GM18505 (cell line): ENCODE data around the gene STPG2.

ENCODE experiments used
- ATAC-seq: cut with Tn5 transposase; IDR thresholded peaks from one replicate; pipeline ENCODE4 v1.9.1; 2021; ENCODE audit not compliant: unreplicated experiment
- POLR2A ChIP-seq: IDR thresholded peaks from 4 replicates; pipeline ENCODE4 v1.6.1; 2011; ENCODE audit warnings: borderline replicate concordance; ENCODE audit not compliant: insufficient read depth, insufficient read length; ENCODE audit errors: extremely low read depth

STPG2 gene

DNA sequence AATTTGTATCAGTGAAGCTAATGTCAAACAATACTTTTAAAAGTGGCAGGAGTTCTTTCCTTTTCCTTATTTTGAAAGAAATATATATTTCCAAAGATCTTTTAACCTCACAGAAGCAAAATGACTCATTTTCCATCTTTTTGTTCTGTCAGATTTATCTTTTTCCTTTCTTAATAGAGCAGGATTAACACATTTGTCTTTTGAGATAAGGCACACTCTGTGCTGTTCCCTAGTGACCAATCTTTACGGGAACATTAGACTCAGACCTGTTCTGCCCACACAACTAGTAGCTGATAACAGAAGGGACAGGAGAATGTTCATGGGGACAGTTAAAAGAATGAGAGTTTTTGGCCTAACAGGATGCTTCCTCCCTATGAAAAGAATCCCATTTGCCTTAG is 381.2 kb downstream of the STPG2 start:
- no peak for TF ChIP-seq POLR2A
- ATAC-seq: no peak

DNA sequence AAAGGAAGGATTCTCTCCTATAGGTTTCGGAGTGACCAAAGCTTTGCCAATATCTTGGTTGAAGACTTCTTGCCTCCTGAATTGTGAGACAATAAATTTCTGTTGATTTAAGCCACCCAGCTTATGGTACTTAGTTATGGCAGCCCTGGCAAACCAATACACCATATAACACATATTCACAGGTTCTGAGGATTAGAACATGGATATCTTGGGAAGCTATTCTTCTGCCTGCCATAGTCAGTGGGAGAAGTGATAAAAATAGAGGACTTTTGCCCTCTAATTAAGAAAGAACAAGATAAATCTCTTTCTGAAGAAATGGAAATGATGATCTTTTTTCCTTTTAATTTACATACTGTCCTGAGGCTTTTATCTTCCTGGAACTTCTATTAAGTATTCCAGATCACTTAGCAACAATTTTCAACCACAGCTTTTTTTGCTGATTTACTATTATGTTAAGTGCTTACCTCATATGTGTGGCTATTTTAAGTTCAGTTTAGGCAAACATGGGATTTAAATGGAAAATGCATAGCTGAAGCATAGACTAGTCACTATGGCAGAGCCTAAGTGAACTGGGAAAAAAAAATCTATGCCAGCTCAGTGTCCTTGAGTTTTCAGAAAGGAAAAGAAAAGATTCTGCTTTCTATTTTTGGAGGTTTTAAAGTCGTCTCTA is 381.7 kb downstream of the STPG2 start:
- no peak for ATAC-seq
- no peak for TF ChIP-seq POLR2A

DNA sequence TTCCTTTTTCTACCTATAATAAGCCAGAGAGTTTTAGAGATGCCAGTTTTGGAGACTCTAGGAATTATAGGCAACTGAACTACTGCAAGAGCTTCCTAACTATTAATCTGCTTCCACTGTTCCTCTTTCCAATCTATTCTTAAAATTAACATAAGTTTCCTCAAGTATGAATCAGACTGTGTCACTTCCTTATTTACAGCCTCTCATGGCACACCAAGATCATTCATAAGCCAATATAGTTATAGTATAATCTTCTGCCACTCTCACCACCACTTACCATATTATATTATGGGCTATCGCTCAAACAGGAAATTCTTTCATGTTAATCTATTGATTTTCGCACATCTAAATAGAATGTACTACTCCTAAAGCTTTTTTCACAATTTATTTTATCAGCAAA is 383.5 kb downstream of the STPG2 start:
- no peak for TF ChIP-seq POLR2A

DNA sequence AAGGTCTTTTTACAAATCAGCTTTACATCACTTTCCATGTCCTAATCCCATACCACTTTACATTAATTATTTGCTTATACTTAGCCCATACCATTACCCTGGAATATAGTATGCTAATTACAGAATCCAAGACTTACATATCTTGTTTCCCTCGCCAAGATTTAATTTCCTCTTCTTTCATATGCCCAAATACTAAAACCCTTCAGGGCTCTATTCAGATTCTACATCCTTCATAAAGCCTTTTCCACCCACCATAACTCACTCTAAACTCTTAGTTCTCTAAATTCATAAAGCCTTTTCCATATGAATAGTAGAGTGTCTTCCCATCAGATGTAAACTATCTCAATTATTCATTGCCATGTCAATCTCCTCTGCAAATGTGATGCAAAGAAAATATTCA is 390.7 kb downstream of the STPG2 start:
- no peak for ATAC-seq
- no peak for TF ChIP-seq POLR2A

More for the DNA sequence above, 383.5 kb downstream of the STPG2 start:
- no peak for ATAC-seq

DNA sequence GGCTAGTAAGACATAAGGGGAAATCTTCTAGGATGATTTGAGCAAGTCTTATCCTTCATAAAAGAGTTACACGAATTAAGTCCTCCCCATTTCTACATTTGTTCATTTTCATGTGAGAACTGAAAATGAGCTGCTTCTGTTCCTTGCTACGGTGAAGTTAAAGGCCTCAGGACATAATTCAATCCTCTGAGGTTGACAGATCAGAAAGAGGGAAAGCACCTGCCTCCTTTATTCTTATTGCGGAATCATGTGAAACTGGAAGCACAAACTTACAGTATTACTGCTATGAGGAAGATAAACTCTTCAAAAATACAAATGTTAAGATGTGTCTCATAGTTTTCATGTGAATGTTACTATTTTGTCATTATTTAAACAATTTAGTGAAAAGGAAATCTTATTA is 395.3 kb downstream of the STPG2 start:
- ATAC-seq: no peak
- TF ChIP-seq POLR2A: no peak

DNA sequence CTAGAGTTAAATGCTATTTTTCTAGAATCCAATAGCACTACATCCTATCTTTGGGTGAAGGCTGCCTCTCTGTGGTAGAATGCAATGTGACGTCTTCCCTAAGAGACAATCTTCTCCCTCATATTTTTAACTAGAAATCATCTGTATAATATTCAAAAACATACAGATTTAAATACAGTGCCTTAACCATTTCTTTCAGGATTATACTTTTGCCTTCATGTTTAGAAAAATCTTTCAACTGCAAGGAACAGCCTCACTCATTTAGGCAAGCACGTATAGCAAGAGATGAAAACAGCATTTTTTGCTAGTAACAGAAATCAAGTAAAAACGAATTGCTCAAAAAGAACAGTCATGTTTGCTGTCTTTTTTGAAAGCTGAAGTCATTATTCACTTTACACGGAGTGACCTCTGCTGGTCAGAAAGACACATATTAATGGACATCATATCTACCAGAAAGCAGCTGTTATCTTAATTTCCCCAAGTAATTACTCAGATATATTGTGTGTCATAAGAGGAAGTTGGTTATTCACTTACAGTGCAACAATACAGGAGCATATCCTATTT is 422.3 kb downstream of the STPG2 start:
- no peak for ATAC-seq
- no peak for TF ChIP-seq POLR2A

DNA sequence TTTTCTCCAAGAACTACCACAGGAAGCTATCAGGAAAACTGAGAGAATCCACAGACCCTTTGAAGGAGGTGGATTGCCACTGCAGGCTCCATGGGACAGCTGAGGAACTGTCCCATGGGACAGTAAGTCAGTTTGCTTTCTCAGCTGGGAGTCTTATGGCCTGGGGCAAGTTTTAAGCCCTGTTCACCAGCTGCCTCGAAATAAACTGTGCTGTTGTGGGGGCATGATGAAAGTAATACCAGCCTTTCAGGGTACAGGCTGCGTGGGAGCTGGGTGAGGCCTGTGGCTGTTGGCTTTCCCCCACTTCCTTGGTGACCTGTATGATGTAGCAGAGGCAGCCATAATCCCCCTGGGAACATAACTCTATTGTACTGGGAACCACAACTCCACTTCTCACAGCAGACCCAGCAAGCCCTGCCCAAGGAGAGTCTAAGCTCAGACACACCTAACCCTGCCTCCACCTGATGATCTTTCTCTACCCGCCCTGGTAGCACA is 452.1 kb downstream of the STPG2 start:
- TF ChIP-seq POLR2A: no peak
- no peak for ATAC-seq

DNA sequence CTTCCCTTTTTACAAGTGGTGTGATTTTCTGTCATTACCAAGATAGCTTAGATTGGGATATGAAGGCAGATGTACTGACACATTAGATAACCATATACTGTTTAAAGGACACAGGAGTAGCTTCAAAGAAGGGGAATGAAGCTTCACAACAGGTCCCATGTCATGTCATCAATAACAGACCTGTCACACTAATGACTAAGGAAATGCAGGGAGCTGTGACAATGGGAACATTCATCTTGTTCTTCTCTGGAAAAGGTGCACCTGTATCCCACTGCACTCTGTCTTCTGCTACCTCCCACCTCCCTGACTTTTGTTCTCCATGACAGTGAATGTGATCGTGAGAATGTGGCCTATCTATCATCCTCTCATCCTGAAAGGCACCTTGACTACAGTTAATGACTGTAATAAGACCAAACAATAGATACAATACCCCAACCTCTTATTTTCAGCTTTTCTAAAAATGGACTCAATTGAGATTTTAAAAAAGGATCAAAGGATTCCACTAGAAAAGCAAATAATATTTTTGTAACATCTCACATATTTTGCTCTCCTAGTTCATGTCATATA is 472.5 kb downstream of the STPG2 start:
- no peak for ATAC-seq
- no peak for TF ChIP-seq POLR2A

DNA sequence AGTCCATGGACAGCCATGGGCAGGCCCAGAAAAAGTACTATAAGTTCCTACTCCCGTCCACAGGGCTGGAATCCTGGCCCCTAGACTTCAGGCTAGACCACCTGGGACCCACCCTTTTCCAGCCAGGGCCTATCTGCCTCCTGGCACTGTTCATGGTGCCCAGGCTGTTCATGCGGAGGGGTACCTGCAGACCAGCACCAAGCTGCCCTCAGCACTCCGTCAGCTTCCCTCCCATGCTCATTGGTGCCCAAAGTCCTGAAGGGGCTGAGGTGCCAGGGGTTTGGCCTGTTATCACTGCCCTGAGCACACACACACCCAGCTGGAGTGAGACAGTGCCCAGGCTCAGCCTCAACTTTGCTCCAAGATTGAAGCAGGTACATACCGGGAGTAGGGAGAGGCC is 477.7 kb downstream of the STPG2 start:
- no peak for ATAC-seq
- no peak for TF ChIP-seq POLR2A

DNA sequence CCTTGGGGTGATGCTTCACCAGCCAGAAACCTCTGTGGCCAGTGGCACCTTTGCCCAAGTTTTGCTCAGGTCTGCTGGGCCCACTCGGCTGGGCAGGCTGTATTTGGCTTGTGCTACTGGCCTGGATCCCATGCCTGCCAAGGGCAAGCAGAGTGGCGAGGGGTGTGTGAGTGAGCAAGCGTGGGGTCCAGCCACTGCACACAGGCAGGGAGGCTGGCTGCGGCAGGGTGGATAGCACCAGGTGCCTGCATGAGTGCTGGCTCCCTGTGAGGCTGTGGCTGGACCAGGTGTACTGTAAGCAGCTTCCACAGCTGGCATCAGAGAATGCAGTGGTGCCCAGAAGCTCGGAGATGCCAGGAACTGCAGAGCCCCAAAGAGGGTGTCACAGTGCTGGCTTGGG is 478.5 kb downstream of the STPG2 start:
- TF ChIP-seq POLR2A: no peak
- ATAC-seq: no peak

DNA sequence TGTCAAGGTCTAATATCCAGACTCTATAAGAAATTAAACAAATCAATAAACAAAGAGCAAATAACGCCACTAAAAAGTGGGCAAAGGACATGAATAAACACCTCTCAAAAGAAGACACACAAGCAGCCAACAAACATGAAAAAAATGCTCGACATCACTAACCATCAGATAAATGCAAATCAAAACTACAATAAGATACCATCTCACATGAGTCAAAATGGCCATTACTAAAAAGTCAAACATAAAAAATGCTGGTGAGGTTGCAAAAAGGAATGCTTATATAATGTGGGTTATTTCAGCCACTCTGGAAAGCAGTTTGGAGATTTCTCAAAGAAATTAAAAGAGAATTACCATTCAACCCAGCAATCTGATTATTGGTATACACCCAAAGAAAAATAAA is 481.1 kb downstream of the STPG2 start:
- ATAC-seq: no peak
- no peak for TF ChIP-seq POLR2A

DNA sequence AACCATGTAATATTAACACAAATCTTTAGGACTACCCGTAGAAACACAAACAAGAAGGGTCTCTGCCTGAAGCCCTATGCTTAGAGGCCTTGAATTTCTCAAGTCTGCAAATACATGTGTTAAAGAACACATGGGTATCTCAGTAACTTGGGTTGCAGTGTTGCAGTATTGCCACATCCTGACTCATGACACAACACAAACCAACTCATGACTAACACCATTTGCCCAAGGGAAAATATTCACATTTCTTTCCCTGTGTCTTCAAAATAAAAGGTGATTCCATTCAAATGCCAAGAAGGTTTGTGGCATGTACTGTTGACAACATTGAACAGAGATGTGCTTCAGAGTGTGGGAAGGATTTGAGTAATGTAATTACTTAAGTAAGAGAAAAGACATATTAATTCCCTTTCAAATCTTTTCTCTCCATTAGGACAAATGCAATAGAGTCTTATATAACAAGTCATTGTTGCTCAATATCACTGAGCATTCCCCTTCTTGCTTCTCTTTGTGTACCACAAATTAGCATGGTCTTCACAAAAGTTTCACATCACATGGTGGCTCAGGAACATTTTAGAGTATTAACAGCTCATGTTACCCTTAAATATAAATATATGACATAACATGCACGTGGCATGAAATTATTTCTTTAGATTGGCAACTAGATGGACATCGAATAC is 487.1 kb downstream of the STPG2 start:
- no peak for ATAC-seq
- TF ChIP-seq POLR2A: no peak

DNA sequence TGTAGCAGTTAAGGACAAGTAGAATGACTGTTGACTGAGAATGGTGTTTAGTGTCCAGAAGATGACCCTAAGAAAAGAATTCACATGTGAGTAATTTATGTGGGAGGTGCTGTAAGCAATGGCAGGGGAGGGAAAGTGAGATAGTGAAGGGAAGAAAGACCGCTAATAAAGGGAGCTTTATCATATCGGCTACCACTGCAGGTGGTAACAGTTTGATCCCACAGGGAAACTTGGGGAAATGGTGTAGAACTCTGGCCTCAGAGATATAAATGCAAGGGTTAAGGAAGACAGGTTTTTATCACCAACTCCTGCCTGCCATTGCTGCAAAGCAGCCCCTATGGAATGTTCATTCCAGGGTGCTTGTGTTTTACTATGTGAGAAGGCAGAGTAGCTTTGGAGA is 489.6 kb downstream of the STPG2 start:
- no peak for TF ChIP-seq POLR2A

DNA sequence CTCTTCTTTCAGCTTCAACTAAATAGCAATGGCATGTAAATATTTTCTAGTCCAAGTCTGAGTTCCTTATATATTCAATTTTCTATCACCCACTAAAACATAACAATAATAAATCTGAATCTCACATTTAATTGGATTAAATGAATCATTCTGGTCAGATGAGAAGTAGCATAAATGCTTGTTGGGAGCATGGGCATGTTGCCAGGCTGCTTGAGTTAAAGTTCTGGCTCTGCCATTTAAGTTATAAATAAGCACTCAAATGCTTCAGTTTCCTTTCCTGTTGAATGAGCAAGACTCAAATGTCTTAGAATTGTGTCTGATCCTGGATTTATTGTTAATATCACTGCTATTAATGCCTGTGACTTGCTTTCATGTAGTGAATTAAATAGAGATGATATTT is 496.3 kb downstream of the STPG2 start:
- no peak for TF ChIP-seq POLR2A
- no peak for ATAC-seq

More for the DNA sequence above, 489.6 kb downstream of the STPG2 start:
- ATAC-seq: no peak
